ENCODE measurements around the gene ABT1.
A peak's percentile ranks its signal among the peaks of the same experiment; 100 is the strongest.

Gene ABT1

GRCh38 chr6:26602262-26602661 lies 5.5 kb downstream of the ABT1 start:
- no peak for DNase-seq (ENCODE audit: low read depth in 2 of 2)

GRCh38 chr6:26604026-26604425 lies 7.3 kb downstream of the ABT1 start:
- no peak for DNase-seq (ENCODE audit: low read depth in 2 of 2)

GRCh38 chr6:26604797-26605196 lies 8.0 kb downstream of the ABT1 start:
- no peak for DNase-seq (ENCODE audit: low read depth in 2 of 2)

- peak in 1 of 2 donors; percentile 26 for DNase-seq (ENCODE audit: low read depth in 2 of 2)
These were observed 10.9 kb downstream of the ABT1 start for GRCh38 chr6:26607434-26608230.

GRCh38 chr6:26609463-26609862 lies 12.7 kb downstream of the ABT1 start:
- DNase-seq (ENCODE audit: low read depth in 2 of 2), result no peak

- no peak for DNase-seq (ENCODE audit: low read depth in 2 of 2)
These were observed 14.8 kb downstream of the ABT1 start for GRCh38 chr6:26611599-26611998.

GRCh38 chr6:26613201-26613600 lies 16.4 kb downstream of the ABT1 start:
- no peak for DNase-seq (ENCODE audit: low read depth in 2 of 2)

GRCh38 chr6:26613689-26614683 lies 17.2 kb downstream of the ABT1 start:
- DNase-seq (ENCODE audit: low read depth in 2 of 2), result no peak

- DNase-seq (ENCODE audit: low read depth in 2 of 2), result no peak
These were observed 26.6 kb downstream of the ABT1 start for GRCh38 chr6:26623339-26623859.

GRCh38 chr6:26624557-26624956 lies 27.8 kb downstream of the ABT1 start:
- no peak for DNase-seq (ENCODE audit: low read depth in 2 of 2)

GRCh38 chr6:26627843-26628242 lies 31.1 kb downstream of the ABT1 start:
- DNase-seq (ENCODE audit: low read depth in 2 of 2), result no peak

GRCh38 chr6:26629359-26629758 lies 32.6 kb downstream of the ABT1 start:
- DNase-seq (ENCODE audit: low read depth in 2 of 2), result no peak

GRCh38 chr6:26640806-26641205 lies 44.1 kb downstream of the ABT1 start:
- no peak for DNase-seq (ENCODE audit: low read depth in 2 of 2)

- no peak for DNase-seq (ENCODE audit: low read depth in 2 of 2)
These were observed 49.3 kb downstream of the ABT1 start for GRCh38 chr6:26646074-26646473.

All from stimulated activated CD8-positive, alpha-beta memory T cell treated with anti-CD3 and anti-CD28 coated beads, Interleukin-2, amount 100 ng/mL, for 1 hour (primary cell).